ENCODE data around the gene BRD9. TPM values are rescaled to one million over a fixed set of nuclear protein-coding genes. Genes with fewer than 3 reads are reported as not detected.
"Not testable (repeated sequence)": the region's sequence is repeated elsewhere in the genome, so short reads cannot be mapped to it uniquely, and the experiment has no call there.

BRD9 gene
- total and polyA plus RNA-seq, 9 of the 15 experiments (the other 6 are each of a cell fraction or from before 2014, with no cell fraction given): 2.4 to 68.7 (median 44.9) TPM

DNA sequence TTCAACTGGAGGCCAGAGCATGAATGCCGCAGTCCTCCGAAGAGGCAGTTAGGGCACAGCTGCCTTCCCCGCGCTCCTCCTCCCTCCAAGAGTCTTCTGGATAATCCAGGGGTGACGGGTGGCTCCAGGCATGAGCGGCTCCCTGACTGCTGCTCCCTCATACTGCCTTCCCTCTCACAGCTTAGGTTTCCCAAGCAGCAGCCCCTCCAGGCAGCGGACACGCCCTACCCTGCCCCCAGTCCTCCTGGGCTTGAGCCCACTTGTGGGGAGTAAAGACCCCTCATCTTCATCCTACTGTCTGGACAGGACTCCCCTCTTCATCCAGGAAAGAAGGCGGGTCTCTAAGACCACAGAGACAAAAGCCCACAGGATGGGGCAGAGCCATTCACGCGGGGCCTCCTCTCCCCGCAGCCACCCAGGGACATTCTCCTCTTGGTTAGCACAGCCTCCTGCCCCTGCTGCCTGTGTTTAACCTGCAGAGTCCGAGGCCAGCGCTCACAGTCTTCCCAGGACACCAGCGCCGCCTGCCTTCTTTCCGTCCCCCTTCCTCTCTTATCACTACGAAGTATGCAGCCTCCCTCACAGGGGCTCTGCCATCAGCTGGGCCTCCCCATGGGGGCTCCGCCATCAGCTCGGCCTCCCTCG lies 47.4 kb downstream of the BRD9 start:
- H3K4me2 ChIP-seq (ENCODE audit: insufficient read depth, low read length); H3K9me1 ChIP-seq (ENCODE audit: control insufficient read depth, insufficient read depth, low read length); H2AFZ ChIP-seq (ENCODE audit: low read depth, low read length); CTCF ChIA-PET (ENCODE audit: low intra/inter-chr PET ratio); H3K9ac ChIP-seq (ENCODE audit: insufficient read depth in 1 of 2, low read depth in 2 of 2, low read length in 2 of 2); H3K79me2 ChIP-seq (ENCODE audit: control insufficient read depth, insufficient read depth, low read length); POLR2A ChIA-PET; H4K20me1 ChIP-seq (replicated peaks; ENCODE audit: control insufficient read depth, insufficient read depth, low read length); DNase-seq (ENCODE audit: extremely low read depth in 1 of 4, low spot score in 3 of 4); BruUV-seq (replicated peaks); intact Hi-C loops (cut with micrococcal nuclease); H3K4me3 ChIP-seq; H3K36me3 ChIP-seq (ENCODE audit: control insufficient read depth, insufficient read depth, low read length); H3K27ac ChIP-seq (ENCODE audit: extremely low read depth, low read depth, low read length); H3K9me3 ChIP-seq (replicated peaks; ENCODE audit: control insufficient read depth, insufficient read depth, low read depth, low read length): not testable (repeated sequence)
- FAIRE-seq (peak; percentile 55), ATAC-seq (peak; percentile 72)
- WGBS (ENCODE audit: insufficient coverage, low coverage, missing lambda C conversion rate): 12% methylated on average over 11 of the region's 21 CpGs
- Histone ChIP-seq H3K4me1 (replicated peaks in 1 of 2; ENCODE audit: control insufficient read depth in 2 of 2, insufficient read depth in 2 of 2, low read length in 2 of 2) (peaks cover 0 to 13% of the 10 kb centered on the region in 2 experiments; a peak in 2 of 5 replicates), H3K27me3 (ENCODE audit: control insufficient read depth in 2 of 2, insufficient read depth in 2 of 2, low read length in 2 of 2) (peaks cover 9 to 27% of the 10 kb centered on the region in 2 experiments; a peak in 4 of 5 replicates)
- in situ Hi-C loops (cut with MboI): loop anchor here (10.0 kb wide), 1 partner anchor 90 kb away; no protein-coding TSS in a partner anchor

DNA sequence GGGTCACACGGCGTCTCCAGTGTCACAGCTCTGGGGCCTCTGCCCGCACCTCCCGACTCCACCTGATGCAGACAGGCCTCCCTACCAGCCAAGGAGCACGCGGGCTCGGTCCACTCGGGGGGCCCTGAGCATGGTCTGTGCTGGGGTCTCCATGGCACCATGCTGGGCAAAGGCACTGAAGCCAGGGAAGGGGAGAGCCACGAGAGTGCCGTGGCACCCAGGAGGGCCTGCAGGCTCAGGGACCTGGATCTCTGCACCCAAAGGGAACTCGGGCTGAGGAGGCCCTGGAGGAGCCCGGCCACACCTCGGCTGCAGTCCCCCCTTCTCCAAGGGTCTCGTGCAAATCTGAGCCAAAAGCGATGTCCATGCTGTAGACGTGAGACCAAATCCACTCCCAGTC lies 48.2 kb downstream of the BRD9 start:
- H3K9me3 ChIP-seq (replicated peaks; ENCODE audit: control insufficient read depth, insufficient read depth, low read depth, low read length); H3K27ac ChIP-seq (ENCODE audit: extremely low read depth, low read depth, low read length); H4K20me1 ChIP-seq (replicated peaks; ENCODE audit: control insufficient read depth, insufficient read depth, low read length); H3K4me2 ChIP-seq (ENCODE audit: insufficient read depth, low read length); H2AFZ ChIP-seq (ENCODE audit: low read depth, low read length); H3K36me3 ChIP-seq (ENCODE audit: control insufficient read depth, insufficient read depth, low read length); ATAC-seq; FAIRE-seq; DNase-seq (ENCODE audit: extremely low read depth in 1 of 4, low spot score in 3 of 4); H3K9me1 ChIP-seq (ENCODE audit: control insufficient read depth, insufficient read depth, low read length); H3K4me3 ChIP-seq; CTCF ChIA-PET (ENCODE audit: low intra/inter-chr PET ratio); intact Hi-C loops (cut with micrococcal nuclease); POLR2A ChIA-PET; BruUV-seq (replicated peaks); H3K9ac ChIP-seq (ENCODE audit: insufficient read depth in 1 of 2, low read depth in 2 of 2, low read length in 2 of 2); H3K79me2 ChIP-seq (ENCODE audit: control insufficient read depth, insufficient read depth, low read length); H3K4me1 ChIP-seq (replicated peaks in 1 of 2; ENCODE audit: control insufficient read depth in 2 of 2, insufficient read depth in 2 of 2, low read length in 2 of 2): not testable (repeated sequence)
- in situ Hi-C loops (cut with MboI): loop anchor here (10.0 kb wide), 1 partner anchor 90 kb away; no protein-coding TSS in a partner anchor
- WGBS (ENCODE audit: insufficient coverage, low coverage, missing lambda C conversion rate): 19% methylated on average over 13 of the region's 16 CpGs
- H3K27me3 ChIP-seq (ENCODE audit: control insufficient read depth in 2 of 2, insufficient read depth in 2 of 2, low read length in 2 of 2): peaks cover 2 to 19% of the 10 kb centered on the region in 2 experiments; a peak in 4 of 5 replicates

Measured in K562 (cell line).